HTR-8/SVneo (cell line): ENCODE results near the gene CTXND1.
"Not testable (repeated sequence)": the region's sequence is repeated elsewhere in the genome, so short reads cannot be mapped to it uniquely, and the experiment has no call there.

Experiments used
- DNase-seq: peaks from one replicate; pipeline ENCODE4 v3.0.0; 2011; ENCODE audit warnings: low spot score, mixed read lengths; ENCODE audit not compliant: insufficient read length
- FAIRE-seq: peaks from 2 replicates; lab custom pipeline; 2011; peaks lifted over from hg19 to GRCh38; lab: Jason Lieb, UNC

CTXND1 gene

DNA sequence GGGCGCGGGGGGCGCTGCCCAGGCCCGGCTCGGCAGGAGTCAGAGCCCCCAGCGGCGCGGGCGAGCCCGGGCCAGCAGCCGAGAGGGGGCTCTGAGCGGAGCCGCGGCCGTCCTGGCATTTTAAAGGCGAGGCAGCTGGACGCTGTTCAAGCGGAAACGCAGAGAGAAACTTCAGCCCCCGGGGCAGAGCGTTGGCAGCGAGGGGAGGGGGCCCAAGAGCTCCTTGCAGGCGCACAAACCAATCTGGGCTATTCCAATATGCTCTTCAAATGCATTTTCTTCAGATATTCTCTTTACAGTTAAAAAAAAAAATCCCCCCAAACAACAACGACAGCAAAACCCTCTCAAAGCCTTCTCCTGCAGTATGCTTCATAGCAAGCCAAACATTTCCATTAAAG is at the start of gene CTXND1:
Gene CTXND1 (minus strand): TSS at position 93 of the 398 bp plus-strand sequence. CDS start 50,264 bp downstream, outside the sequence.
- DNase-seq (no peak), FAIRE-seq (no peak)

DNA sequence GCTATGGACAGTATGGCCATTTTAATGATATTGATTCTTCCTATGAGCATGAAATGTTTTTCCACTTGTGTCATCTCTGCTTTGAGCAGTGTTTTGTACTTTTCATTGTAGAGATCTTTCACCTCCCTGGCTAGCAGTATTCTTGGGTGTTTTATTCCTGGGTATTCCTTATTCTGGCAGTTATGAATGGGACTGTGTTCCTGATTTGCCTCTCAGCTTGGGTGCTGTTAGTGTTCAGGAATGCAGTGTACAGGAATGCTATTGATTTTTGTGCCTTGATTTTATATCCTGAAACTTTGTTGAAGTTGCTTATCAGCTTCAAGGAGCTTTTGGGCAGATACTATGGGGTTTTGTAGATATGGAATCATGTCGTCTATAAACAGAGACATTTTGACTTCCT is 49.5 kb upstream of the CTXND1 start:
- DNase-seq (no peak), FAIRE-seq (no peak)

DNA sequence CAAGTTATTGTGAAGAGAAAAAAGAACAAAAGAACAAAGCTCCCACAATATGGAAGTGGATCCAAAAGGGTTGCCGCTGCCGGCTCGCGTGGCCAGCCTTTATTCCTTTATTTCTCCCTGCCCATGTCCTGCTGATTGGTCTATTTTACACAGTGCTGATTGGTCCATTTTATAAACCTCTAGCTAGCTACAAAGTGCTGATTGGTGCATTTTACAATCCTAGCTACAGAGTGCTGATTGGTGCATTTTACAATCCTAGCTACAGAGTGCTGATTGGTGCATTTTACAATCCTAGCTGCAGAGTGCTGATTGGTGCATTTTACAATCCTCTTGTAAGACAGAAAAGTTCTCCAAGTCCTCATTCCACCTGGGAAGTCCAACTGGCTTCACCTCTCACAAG is 43.8 kb upstream of the CTXND1 start:
- not testable (repeated sequence) for DNase-seq, FAIRE-seq

DNA sequence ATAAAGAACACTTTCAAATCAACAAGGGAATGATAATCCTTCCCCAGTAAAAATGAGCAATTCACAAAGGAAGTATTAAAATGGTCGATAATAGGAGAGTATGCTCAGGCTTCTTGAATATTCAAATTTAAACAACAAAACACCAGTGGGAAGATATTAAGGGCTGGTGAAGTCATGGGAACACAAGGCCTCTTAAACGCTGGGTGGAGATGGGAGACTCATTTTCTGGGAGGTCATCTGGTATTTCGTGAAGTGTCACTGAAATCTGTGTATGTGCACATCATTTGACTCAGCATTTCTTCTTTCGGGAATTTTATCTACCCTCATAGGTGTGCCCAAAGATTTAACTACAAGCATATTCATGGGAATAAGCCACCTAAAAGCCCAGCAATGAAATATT is 40.1 kb upstream of the CTXND1 start:
- no peak for FAIRE-seq
- DNase-seq = no peak

DNA sequence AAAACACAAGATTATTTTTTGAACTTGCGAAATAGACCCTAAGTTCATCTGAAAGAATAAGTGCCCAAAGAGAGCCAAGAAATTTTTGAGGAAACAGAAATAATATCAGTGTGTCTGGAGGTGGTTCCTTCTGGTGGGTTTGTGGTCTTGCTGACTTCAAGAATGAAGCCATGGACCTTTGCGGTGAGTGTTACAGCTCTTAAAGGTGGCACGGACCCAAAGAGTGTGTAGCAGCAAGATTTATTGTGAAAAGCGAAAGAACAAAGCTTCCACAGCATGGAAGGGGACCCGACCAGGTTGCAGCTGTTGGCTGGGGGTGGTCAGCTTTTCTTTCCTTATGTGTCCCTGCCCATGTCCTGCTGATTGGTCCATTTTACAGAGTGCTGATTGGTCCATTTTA is 38.9 kb upstream of the CTXND1 start:
- not testable (repeated sequence) for DNase-seq, FAIRE-seq

GRCh38 chr15:80289528-80290495 is 37.8 kb upstream of the CTXND1 start:
- no peak for DNase-seq

GRCh38 chr15:80288131-80288530 is 36.1 kb upstream of the CTXND1 start:
- no peak for FAIRE-seq

More at GRCh38 chr15:80289528-80290495, 37.8 kb upstream of the CTXND1 start:
- FAIRE-seq = no peak

DNA sequence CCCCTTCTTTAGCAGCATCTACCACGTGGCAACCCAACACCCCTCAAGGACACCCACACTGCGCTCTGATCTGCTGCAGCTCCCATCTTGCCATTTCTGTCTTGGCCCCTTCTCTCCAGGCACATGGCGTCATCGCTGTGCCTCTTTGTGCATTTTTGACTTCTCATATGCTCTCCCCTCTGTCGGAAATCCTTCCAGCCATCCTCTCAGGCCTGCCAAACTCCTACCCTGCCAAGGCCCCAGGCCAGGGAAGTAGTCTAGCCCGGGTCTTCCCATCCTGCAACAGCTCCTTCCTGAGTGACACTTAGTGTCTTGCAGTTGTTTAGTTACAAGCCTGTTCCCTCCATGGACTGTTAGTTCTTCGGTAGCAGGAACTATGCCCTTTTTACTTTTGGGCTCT is 34.0 kb upstream of the CTXND1 start:
- FAIRE-seq (no peak), DNase-seq (no peak)

More at GRCh38 chr15:80288131-80288530, 36.1 kb upstream of the CTXND1 start:
- DNase-seq = no peak

GRCh38 chr15:80285379-80285778 is 33.4 kb upstream of the CTXND1 start:
- FAIRE-seq (no peak), DNase-seq (no peak)

GRCh38 chr15:80283531-80283930 is 31.5 kb upstream of the CTXND1 start:
- FAIRE-seq (no peak), DNase-seq (no peak)

DNA sequence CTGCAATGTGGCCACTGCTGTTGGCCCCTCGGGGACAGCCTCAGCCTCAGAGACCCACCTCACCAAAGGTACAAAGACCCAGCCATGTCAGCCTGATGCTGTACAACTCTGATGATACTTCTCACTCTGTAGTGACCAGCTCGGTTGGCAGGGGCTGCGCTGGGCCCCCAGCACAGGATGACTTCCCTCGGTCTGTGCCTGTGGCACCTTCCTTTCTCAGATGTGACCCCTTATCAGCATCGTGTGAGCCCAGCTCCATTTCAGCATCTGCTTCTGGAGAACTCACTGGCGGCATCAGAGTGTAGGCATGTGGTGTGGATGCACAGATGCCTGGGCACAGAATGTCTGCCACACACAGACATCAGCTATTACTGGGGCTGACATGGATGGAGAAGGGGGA is 25.1 kb upstream of the CTXND1 start:
- FAIRE-seq = no peak
- no peak for DNase-seq

- no peak for DNase-seq
- no peak for FAIRE-seq
Observed at GRCh38 chr15:80275961-80276360, 23.9 kb upstream of the CTXND1 start.

DNA sequence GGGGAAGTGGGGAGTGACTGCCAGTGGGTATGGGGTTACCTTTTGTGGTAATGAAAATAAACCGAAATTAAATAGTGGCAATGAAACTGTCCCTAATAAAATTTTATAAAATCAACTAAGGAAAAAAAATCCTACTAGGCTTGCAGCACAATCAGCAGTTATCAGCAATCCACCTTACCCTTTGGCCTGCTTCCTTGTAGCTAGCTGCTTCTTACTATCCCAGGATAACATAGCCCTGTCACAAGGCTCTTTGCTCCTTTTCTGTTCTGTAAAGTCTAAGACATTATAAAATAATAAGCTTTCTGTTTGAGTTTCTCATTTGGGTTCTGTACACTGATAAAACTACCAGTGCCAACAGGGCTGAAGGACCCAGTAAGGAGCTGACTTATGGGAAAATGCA is 23.0 kb upstream of the CTXND1 start:
- FAIRE-seq = no peak
- no peak for DNase-seq

GRCh38 chr15:80274554-80274953 is 22.5 kb upstream of the CTXND1 start:
- FAIRE-seq = no peak
- DNase-seq = no peak

- no peak for FAIRE-seq
- no peak for DNase-seq
Observed at GRCh38 chr15:80272987-80273386, 21.0 kb upstream of the CTXND1 start.

DNA sequence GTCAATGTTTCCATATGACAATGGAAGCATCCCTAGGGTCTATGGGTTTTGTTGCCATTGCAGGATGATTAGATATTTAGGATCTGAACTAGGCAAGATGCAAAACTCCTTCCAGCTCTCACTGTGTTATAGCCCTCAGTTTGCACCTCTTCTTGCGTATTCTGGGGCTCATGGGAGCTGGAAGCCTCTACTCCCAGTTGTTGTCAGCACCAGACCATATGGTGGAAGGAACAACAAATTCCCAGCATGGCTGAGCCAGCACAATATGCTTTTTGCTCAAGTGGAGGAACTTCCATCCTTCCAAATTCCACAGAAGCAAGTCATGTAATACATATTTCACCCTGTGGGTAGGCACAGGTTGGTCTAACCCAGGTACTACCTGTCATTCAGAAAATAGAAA is 18.5 kb upstream of the CTXND1 start:
- no peak for FAIRE-seq

DNA sequence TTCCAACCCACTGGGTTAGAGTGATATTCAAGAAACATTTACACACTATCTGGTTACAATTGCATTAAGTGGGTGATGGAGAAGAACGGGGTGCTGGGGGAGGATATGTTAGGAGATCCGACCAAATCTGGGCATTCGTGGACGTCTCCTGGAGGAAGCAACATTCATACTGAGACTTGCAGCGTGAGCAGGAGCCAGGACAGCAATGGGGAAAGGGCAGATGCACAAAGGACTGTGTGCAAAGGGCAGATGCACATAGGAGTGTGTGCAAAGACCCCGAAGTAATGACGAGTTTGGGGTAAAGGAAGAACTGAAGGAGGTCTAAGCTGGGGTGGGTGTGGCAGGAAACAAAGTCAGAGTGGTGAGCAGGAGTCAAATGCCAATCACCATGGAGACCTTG is 16.1 kb upstream of the CTXND1 start:
- no peak for FAIRE-seq
- no peak for DNase-seq

More for the DNA sequence above, 18.5 kb upstream of the CTXND1 start:
- DNase-seq = no peak

- DNase-seq = no peak
- FAIRE-seq = no peak
Observed at GRCh38 chr15:80267658-80268057, 15.6 kb upstream of the CTXND1 start.

DNA sequence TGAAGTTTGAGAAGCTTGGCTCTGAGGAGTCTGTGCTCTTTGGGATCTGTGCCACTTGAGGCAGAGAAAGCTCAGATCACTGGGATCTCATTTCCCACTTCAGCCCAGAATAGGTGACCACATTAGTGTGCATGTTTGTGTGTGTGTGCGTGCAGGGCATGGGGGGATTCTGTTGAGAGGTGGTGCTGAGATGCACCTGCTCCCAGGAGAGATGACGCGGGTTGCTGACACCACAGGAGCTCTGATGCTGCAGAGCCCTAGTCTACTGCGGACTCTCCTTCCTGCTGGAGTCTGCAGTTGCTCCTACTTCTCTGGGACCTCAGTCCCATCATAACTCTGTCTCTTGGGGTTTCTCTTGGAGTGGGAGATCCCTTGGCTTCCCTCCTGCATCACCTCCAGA is 14.7 kb upstream of the CTXND1 start:
- no peak for FAIRE-seq
- DNase-seq = no peak

- no peak for FAIRE-seq
- no peak for DNase-seq
Observed at GRCh38 chr15:80266113-80266512, 14.1 kb upstream of the CTXND1 start.

DNA sequence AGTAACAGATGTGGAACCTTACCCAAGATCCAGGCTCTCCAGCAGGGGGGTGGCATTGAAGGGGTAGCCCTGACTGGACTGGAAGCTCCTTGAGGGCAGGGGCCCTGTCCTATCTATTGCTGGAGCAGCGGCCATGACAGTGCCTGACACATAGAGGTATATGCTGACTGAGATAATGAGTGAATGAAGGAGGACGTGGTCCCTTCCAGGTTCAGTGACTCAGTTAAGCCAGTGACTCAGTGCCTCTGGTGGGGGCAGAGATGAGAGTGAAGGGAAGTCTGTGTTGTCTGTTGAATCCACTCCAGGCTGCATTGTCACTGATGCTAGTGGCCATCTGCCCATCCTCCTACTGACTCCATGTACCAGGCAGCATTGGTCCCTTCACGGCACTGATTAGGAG is 13.0 kb upstream of the CTXND1 start:
- DNase-seq (no peak), FAIRE-seq (no peak)

DNA sequence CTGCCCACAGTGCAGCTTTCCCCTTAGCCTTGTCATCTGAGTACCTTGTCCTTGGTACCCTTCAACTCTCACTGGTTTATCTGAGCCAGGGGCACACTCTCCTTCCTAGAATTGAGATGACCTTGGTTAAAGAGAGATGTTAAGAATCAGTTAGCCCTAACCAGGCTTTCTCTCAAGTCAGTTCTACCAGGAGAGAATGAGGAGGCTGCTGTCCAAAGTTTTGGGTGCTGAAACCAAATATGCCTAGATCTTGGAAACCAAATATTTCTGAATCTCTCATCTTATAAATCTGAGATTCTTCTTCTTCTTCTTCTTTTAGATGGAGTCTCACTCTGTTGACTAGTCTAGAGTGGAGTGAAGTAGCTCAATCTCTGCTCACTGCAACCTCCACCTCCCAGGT is 12.0 kb upstream of the CTXND1 start:
- FAIRE-seq (no peak), DNase-seq (no peak)
